Measurements from ENCODE around the gene SRC.

Gene SRC

GRCh38 chr20:37393863-37394542, 48.1 kb downstream of the SRC start:
- DNase-seq = peak in 1 of 51 donors; percentile 18

GRCh38 chr20:37394543-37395409, 48.8 kb downstream of the SRC start:
- DNase-seq = no peak

DNA sequence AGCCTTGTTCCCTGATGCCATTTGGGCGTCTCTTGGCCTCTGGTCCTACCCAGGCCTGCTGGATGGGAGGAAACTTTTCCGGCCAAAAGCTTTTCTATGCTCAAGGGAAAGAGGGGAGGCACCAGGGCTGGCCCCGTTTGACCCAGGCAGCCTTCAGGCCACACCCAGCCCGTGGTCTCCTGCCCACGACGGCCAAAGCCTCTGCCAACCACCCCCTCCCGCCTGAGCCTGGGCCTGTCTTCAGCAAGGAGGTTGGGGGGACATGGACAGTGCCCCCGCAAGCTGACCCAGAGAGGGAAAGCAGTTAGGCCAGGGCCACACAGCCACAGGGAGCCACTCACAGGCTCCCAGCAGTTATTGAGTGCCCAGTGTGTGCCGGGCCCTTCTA, 49.5 kb downstream of the SRC start:
- DNase-seq = no peak

- no peak for DNase-seq
Observed at GRCh38 chr20:37395921-37396415, 50.0 kb downstream of the SRC start.

DNA sequence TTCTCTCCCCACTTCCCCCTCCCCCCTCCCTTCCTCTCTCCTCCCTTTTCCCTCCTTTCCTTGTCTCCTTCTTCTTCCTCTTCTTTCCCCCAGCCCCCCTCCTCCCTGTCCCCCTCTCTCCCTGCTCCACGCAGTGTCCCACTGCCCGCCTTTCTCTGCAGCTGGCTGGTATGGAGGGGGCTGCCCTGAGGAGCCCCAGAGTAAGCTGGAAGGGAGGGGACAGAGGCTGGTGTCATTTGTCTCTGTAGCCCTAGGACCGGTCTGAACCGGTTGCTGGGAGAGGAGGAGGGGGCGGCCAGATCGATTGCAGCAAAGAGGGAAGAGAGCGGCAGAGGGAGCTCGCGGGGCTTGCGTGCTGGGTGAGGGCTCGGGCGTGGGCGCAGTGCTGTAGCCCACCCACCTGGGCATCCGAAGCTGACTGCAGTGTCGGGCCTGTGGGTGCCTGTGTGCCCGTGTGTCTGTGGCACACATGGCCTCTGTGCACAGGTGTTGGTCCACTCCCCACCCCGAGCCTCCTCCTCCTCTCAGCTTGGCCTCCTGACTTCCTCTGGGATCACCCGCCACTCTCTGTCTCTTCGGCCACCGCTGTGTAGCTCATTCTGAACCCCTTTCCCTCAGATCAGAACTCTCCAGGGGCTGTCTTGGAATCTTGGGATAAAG, 50.6 kb downstream of the SRC start:
- DNase-seq = peak in 4 of 51 donors; percentile 9 to 22 (median 16)

GRCh38 chr20:37397076-37397953, 51.4 kb downstream of the SRC start:
- no peak for DNase-seq

GRCh38 chr20:37397954-37398749, 52.2 kb downstream of the SRC start:
- no peak for DNase-seq

DNA sequence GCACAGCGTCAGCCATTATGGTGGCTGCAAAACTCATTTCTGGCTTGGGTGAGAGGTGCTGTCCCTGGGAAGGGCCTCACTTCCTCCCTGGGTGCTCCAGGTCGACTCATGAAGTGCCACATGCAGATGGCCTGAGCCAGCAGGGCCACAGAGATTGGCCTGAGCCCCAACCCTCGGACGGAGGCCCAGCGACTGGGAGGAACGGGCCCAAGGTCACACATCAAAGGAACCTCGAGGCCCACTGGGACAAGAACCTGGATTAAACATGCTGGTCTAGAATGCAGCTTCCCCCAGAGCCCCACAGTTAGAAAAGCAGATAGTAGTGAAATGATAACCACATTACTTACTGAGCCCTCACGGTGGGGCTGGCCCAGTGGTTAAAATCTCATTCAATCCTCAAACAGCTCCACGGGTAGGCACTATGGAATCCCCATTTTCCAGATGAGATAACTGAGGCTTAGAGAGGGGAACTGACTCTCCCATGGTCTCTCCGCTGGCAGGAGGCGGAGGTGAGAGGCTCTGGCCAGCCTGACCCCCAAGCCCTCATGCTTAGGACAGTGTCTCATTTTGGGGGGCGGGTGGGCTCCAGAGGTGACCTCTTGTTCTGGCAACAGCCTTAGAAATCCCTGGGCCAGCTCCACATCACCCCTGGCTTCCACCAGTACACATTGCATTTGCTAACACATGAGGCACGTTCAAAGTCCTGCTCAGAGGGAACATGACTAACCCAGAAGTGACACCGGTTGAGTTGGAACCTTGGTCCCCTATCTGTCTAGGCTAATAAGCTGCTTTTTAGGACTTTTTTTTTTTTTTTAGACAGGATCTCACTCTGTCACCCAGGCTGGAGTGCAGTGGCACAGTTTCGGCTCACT, 53.0 kb downstream of the SRC start:
- DNase-seq = no peak

DNA sequence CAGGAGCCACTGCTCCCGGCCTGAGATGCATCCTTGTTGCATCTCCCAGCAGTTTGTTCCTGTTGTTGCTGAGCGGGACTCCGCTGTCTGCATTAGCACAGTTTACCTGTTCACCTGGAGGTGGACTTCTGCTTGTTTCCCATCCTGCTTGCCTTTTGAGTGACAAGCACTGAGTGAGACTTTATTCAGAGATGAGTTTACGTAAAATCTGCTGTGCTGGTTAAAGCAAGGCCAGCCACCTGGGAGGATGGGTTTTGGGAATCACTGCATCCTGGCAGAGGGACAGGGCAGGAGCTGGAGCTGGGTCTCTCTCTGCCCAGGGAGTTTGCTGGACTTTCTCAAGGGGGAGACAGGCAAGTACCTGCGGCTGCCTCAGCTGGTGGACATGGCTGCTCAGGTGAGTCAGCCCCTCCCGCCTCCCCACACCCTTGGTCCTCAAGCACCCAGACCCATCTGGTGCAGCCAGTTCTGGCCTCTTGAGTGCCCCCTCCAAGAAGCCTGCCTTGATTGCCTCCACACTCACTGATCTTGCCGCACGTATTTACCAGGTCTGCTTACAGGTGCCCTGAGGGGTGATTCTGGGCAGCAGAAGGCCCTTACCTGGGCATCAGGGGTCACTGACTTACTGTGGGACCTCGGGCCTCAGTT, 55.5 kb downstream of the SRC start:
- no peak for DNase-seq

GRCh38 chr20:37401930-37402675, 56.2 kb downstream of the SRC start:
- DNase-seq = no peak

- no peak for DNase-seq
Observed at GRCh38 chr20:37403107-37404033, 57.4 kb downstream of the SRC start.

GRCh38 chr20:37404461-37404890, 58.5 kb downstream of the SRC start:
- DNase-seq = no peak

DNA sequence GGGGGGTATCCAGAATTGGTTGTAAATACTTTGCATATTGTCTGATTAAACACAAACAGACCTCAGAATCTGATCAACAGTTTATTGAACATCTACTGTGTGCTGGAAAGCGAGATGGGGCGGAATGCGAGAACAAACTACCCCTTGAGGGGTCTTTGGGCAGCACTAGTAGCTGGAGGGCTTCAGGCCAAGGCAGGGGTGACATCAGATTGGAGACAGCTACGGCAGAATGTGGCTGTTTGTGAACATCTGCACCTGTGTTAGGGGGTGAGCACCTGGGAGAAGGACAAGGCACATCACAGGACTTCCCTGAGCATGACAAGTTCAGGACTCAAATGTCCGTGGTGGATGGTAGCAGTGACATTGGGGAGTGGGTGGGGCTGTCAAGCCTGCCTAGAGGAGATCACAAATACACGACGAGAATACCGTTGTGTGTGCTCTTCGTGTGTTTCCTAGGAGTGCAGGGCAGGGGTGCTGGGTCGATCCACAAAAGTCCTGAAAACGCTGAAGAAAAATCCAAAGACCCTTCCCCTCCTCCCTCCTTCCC, 59.5 kb downstream of the SRC start:
- DNase-seq = no peak

DNA sequence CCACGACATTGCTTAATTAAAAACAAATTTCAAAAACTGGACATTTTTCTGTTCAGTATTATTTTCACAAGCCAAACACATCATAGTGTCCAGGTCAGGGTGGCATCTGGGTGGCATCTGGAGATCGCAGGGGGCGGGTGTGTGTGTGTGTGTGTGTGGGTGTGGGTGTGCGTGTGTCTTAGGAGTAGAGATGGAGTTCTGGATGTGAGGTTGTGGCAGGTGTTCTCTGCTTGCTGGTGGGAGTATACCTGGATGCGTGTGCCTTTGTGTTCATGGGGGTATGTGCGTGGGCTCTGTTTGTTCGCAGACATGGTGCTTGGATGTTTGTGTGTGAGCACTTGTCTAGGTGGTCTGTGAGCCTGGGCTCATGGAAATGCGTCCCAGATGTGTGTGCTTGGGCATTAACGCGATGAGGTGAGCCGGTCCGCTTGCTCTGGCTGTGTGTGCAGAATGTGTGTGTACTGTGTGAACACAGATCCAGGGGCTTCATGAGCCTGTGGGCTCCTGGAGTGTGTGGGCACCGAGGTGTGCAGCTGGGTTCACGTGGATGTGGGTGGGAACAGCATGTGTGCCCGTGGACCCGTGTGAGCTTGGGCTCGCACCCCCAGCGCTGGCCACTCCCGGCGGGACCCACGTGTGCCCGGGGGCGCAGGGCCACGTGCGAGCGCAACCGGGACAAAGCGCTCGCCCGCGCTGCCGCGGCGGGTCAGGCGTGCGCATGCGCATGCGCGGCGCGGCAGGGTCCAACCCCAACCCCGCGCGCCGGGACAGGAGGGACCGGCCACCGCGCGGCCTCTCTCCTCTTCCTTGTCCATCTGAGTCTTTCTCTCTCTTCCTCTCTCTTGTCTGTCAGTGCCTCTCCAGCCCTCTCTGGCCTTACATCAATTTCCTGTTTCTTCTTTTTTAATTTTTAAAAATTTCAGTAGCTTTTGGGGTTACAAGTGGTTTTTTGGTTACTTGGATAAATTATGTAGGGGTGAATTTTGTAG, 60.4 kb downstream of the SRC start:
- peak in 20 of 51 donors; percentile 4 to 60 (median 34) for DNase-seq

- no peak for DNase-seq
Observed at GRCh38 chr20:37407019-37407566, 61.2 kb downstream of the SRC start.
